OCI-LY1 (cell line): ENCODE measurements around the gene PER2.

Source experiments
- H2AFZ ChIP-seq: fragments of 200-600 bp; sonication (generic), shearing (Covaris generic); 2 replicates; pipeline ENCODE4 v1.6.0; 2014; ENCODE audit warnings: antibody characterized with exemption, mild to moderate bottlenecking, low read length
- H3F3A ChIP-seq: fragments of 200-600 bp; sonication (generic), shearing (Covaris generic); 2 replicates; pipeline ENCODE4 v1.6.0; 2014; ENCODE audit warnings: mild to moderate bottlenecking, antibody characterized with exemption, low read length, moderate library complexity; ENCODE audit not compliant: insufficient read depth
- H3K27ac ChIP-seq: fragments of 200-600 bp; sonication (generic); 2 replicates; pipeline ENCODE4 v1.5.1; 2014; ENCODE audit warnings: low read length, mixed run types, mild to moderate bottlenecking, low read depth; ENCODE audit not compliant: poor library complexity, severe bottlenecking
- H3K27me3 ChIP-seq: fragments of 200-600 bp; sonication (generic); 2 replicates; pipeline ENCODE4 v1.6.0; 2014; ENCODE audit warnings: antibody characterized with exemption, mild to moderate bottlenecking, low read length, moderate library complexity; ENCODE audit not compliant: insufficient read depth
- H3K36me3 ChIP-seq: fragments of 200-600 bp; sonication (generic); 2 replicates; pipeline ENCODE4 v1.6.1; 2014; ENCODE audit warnings: mild to moderate bottlenecking, antibody characterized with exemption, low read length, moderate library complexity, mixed read lengths; ENCODE audit not compliant: insufficient read depth
- H3K4me1 ChIP-seq: fragments of 200-600 bp; sonication (generic); 2 replicates; pipeline ENCODE4 v1.5.1; 2014; ENCODE audit warnings: mild to moderate bottlenecking, low read length, moderate library complexity; ENCODE audit not compliant: insufficient read depth, severe bottlenecking
- H3K4me2 ChIP-seq: fragments of 200-600 bp; sonication (generic), shearing (Covaris generic); 2 replicates; pipeline ENCODE4 v1.6.1; 2014; ENCODE audit warnings: low read length
- H3K4me3 ChIP-seq: fragments of 200-600 bp; sonication (generic); 2 replicates; pipeline ENCODE4 v1.5.1; 2014; ENCODE audit warnings: low read length, low read depth, mild to moderate bottlenecking, mixed read lengths; ENCODE audit not compliant: poor library complexity, severe bottlenecking
- H3K79me2 ChIP-seq: fragments of 200-600 bp; shearing (Covaris generic); 2 replicates; pipeline ENCODE4 v1.6.1; 2016; ENCODE audit warnings: mixed run types, low read length, mixed read lengths; ENCODE audit not compliant: insufficient read depth
- H3K9ac ChIP-seq: fragments of 200-600 bp; sonication (generic), shearing (Covaris generic); 2 replicates; pipeline ENCODE4 v1.6.1; 2014; ENCODE audit warnings: mild to moderate bottlenecking, low read length, mixed read lengths
- H3K9me2 ChIP-seq: fragments of 200-600 bp; sonication (generic), shearing (Covaris generic); 2 replicates; pipeline ENCODE4 v1.6.1; 2014; ENCODE audit warnings: low read depth, mild to moderate bottlenecking, low read length, mixed read lengths
- H3K9me3 ChIP-seq: fragments of 200-600 bp; shearing (Covaris generic); 2 replicates; pipeline ENCODE4 v1.6.1; 2014; ENCODE audit warnings: low read length, mixed read lengths
- H4K20me1 ChIP-seq: fragments of 200-600 bp; sonication (generic), shearing (Covaris generic); 2 replicates; pipeline ENCODE4 v1.6.0; 2016; ENCODE audit warnings: mild to moderate bottlenecking, low read length; ENCODE audit not compliant: insufficient read depth
- EZH2 ChIP-seq: fragments of 200-600 bp; sonication (generic), shearing (Covaris generic); IDR thresholded peaks from 2 replicates; pipeline ENCODE4 v1.8.0; 2017; ENCODE audit warnings: borderline replicate concordance, mixed run types, mild to moderate bottlenecking, antibody characterized with exemption, low read length, moderate library complexity, mixed read lengths
- TF ChIP-seq, protein P1 (sequence below): fragments of 200-600 bp; sonication (generic), shearing (Covaris generic); IDR thresholded peaks from 2 replicates; pipeline ENCODE4 v1.5.1; 2017; ENCODE audit warnings: mild to moderate bottlenecking, antibody characterized with exemption, low read length, moderate library complexity, mixed read lengths

The PER2 gene

DNA sequence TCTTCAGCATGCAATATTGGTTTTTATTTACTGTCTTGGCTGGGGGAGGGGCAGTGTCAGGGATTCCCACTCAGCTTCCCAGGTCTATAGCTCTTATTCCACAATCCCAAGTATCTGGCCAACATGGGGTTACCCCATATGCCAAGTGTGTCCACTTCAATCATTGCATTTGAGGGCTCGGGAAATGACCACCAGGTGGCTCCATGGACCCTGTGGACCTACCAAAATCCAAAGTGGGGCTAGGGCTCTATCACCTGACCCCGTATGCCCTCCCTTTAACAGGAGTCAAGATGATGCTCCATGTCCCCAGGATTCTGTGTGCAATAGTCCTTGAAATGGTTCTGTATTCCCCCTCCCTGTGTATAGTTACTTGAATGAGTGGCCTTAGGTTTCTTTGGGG lies 19.8 kb upstream of the PER2 start:
- H3F3A ChIP-seq: no peaks in the 10 kb centered on the region
- no peaks in the 10 kb centered on the region for H3K36me3 ChIP-seq
- no peaks in the 10 kb centered on the region for H3K9me3 ChIP-seq
- H3K27ac ChIP-seq: no peak overlapping the region
- no peak overlapping the region for H3K9ac ChIP-seq
- H3K9me2 ChIP-seq: no peaks in the 10 kb centered on the region
- peaks cover 24% of the 10 kb centered on the region for H3K4me1 ChIP-seq
- no peak overlapping the region for H2AFZ ChIP-seq
- no peaks in the 10 kb centered on the region for H3K27me3 ChIP-seq
- TF ChIP-seq, protein P1, sequence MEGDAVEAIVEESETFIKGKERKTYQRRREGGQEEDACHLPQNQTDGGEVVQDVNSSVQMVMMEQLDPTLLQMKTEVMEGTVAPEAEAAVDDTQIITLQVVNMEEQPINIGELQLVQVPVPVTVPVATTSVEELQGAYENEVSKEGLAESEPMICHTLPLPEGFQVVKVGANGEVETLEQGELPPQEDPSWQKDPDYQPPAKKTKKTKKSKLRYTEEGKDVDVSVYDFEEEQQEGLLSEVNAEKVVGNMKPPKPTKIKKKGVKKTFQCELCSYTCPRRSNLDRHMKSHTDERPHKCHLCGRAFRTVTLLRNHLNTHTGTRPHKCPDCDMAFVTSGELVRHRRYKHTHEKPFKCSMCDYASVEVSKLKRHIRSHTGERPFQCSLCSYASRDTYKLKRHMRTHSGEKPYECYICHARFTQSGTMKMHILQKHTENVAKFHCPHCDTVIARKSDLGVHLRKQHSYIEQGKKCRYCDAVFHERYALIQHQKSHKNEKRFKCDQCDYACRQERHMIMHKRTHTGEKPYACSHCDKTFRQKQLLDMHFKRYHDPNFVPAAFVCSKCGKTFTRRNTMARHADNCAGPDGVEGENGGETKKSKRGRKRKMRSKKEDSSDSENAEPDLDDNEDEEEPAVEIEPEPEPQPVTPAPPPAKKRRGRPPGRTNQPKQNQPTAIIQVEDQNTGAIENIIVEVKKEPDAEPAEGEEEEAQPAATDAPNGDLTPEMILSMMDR: peak; percentile 39; the same call in 1 of the 2 replicates
- no peak for TF ChIP-seq EZH2
- H3K4me2 ChIP-seq: no peak overlapping the region
- H3K4me3 ChIP-seq: no peak overlapping the region
- no peaks in the 10 kb centered on the region for H4K20me1 ChIP-seq
- H3K79me2 ChIP-seq: no peaks in the 10 kb centered on the region

DNA sequence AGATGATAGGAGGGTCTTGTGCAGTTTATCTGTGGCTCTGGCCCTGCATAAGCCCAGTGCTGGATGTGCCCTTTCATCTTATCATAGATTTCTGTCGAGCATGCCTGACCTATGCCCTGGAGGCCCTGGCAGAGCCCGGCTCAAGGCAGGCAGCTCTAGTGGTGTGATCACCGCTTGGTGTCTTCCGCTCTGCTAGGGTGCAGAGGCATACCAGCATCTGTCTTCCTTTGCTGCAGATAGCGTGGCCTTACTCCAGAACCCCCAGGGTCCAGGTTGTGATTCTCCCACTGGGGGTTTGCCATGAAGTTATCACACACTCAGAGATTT lies 18.2 kb upstream of the PER2 start:
- Histone ChIP-seq H3K9ac (no peak overlapping the region; the same call in 1 of the 2 replicates), H3K79me2 (no peaks in the 10 kb centered on the region), H3K27ac (peak overlapping the region; percentile 22), H3F3A (no peaks in the 10 kb centered on the region), H3K36me3 (no peaks in the 10 kb centered on the region), H3K27me3 (no peaks in the 10 kb centered on the region), H3K4me3 (peak overlapping the region; percentile 3), H3K9me3 (no peaks in the 10 kb centered on the region), H3K4me1 (peaks cover 24% of the 10 kb centered on the region), H3K9me2 (no peaks in the 10 kb centered on the region), H2AFZ (no peak overlapping the region), H4K20me1 (no peaks in the 10 kb centered on the region), H3K4me2 (peak overlapping the region; percentile 33)
- TF ChIP-seq, protein P1: no peak
- no peak for TF ChIP-seq EZH2

DNA sequence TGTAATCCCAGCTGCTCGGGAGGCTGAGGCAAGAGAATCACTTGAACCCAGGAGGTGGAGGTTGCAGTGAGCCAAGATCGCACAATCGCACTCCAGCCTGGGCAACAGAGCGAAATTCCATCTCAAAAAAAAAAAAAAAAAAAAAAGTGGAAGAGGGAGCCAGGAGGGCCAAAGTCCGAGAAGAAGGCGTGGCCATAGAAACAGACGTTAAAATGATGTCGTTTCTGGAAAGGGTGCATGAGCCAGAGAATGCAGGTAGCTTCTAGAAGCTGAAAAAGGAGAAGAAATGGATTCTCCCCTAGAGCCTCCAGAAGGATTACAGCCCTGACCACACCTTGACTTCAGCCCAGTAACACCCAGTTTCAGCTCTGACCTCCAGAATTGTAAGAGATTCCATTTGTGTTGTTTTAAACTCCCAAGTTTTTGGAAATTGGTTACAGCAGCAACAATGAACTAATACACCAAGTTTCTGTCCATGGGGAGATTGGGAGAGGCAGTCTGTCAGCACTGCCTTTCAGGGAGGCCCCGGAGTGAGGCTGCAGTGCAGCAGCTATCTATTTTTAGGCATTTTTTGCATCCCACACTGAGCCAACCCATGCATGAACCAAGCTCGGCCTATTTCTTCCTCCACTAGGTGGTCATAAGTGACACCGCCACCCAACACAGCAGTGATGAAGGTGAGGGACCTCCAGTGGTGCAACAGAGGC lies 17.7 kb upstream of the PER2 start:
- Histone ChIP-seq H3K9ac (0 out of 2 replicates have a peak overlapping the region, but pooled peaks have one; percentile 15), H3K4me1 (peaks cover 23% of the 10 kb centered on the region), H3F3A (no peaks in the 10 kb centered on the region), H4K20me1 (no peaks in the 10 kb centered on the region), H3K27ac (peak overlapping the region; percentile 22), H3K4me2 (peak overlapping the region; percentile 33), H2AFZ (no peak overlapping the region; the same call in 1 of the 2 replicates), H3K79me2 (no peaks in the 10 kb centered on the region), H3K4me3 (peak overlapping the region; percentile 3), H3K9me2 (no peaks in the 10 kb centered on the region), H3K9me3 (no peaks in the 10 kb centered on the region), H3K36me3 (no peaks in the 10 kb centered on the region), H3K27me3 (no peaks in the 10 kb centered on the region)
- no peak for TF ChIP-seq EZH2
- TF ChIP-seq, protein P1: peak; percentile 23; the same call in 1 of the 2 replicates
